HG03558 (cell line): Measurements from ENCODE around the gene UBE2J2.

Source experiments
- ATAC-seq: cut with Tn5 transposase; IDR thresholded peaks from one replicate; pipeline ENCODE4 v1.9.1; 2021; ENCODE audit warnings: moderate number of reproducible peaks; ENCODE audit not compliant: unreplicated experiment; ENCODE audit errors: extremely low read depth

UBE2J2 gene

GRCh38 chr1:1296070-1297061 lies 22.7 kb upstream of the UBE2J2 start:
- no peak for ATAC-seq

- ATAC-seq = no peak
Observed at GRCh38 chr1:1295154-1295923, 21.7 kb upstream of the UBE2J2 start.

DNA sequence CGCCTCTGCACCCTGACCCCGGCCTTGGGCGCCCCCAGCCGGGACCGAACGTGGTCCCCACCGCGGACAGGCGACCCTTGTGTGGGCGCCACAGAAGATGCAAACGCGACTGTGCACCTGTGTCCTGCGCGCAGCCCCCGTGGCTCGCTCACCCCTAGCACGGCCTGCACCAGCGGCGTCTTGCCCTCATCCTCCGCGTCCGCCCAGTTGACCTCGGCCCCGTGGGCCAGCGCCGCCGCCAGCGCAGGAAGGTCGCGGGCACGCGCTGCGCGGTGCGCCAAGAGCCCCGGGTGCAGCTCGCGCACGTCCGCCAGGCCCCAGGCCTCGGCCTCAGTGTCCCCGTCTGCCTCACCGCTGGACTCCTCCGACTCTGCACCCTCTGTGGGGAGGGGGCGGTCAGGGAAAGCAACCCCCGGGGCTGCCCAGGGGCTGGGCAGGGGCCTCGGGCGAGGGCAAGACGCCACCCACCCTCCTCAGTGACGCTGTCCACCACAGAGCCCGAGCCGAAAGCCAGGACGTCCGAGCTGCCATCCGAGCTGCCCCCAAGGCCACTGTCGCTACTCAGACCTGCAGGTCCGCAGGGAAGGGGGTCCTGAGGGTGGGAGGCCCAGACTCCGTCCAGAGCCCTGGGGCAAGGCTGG lies 20.7 kb upstream of the UBE2J2 start:
- ATAC-seq = no peak

DNA sequence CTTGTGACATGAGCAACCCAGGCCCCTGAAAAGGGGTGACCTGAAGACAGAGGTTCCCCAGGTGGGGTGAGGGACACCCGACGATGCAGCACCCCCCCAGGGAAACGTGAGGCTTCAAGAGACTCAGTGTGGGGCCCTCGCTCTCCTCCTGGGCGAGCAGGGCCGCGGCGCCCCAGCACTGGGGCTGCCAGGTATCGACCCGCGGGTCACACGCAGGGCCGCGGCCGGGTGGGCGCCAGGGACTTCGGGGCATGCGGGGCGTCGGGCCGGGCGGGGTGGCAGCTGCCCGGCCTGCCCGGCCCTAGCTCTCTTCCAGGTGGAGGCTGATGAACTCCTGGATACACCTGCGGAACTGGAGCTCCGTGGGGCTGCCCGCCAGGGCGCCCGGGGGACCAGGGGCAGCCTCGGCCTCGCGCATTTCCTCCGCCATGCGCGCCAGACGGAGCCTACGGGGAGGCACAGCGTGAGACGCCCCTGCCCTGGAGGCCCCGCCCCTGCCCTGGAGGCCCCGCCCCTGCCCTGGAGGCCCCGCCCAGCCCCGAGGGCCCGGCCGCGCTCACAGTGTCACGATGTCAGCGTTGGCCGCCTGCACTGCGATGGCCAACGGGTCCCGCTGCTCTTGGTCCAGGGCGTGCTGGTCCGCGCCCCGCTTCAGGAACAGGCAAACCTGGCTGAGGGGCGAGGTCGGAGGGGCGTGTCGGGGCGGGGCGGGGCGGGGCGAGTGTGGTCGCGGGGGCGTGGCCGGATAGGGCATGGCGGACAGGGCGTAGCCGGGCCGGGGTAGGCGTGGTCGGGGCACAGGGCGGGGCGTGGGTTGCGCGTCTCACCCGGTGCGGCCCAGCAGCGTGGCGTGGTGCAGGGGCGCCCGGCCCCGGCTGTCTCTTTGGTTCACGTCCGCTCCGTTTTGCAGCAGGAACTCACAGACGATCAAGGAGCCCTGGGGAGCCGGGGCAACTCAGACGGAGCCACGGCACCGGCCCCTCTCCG lies 19.9 kb upstream of the UBE2J2 start:
- ATAC-seq = no peak

DNA sequence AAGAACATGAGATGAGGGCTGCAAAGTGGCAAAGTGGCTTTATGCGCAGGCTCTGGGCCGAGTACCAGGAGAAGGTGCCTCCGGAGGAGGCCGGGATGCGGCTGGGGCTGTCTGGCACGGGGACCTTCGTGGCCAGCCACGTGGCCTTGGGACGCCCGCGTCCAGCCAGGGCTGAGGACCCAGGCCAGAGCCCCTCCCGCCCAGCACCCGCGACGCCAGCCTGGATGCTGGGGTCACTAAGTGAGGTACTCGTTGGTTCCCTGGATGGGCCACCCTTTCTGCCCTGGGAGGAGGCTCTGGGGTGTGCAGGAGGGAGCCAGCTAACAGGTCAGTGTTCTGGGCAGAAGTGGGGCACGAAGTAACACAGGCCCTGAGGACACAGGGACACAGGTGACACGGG lies 19.2 kb upstream of the UBE2J2 start:
- ATAC-seq = no peak

DNA sequence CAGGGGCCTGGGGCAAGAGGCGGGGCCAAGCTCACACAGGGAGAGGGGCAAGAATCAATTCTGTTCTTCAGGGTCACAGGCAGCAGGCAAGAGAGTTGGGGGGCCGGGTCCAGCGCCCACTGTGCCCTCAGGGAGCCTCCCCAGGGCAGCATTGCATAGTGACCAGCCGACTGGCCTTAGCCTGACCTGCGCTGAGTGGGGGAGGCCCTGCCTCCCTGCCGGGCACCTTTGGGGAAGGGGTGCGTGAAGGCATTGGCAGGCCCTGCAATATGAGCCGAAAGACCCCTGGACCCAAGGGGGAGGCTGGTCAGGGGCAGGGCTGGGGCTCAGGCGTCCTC lies 18.8 kb upstream of the UBE2J2 start:
- no peak for ATAC-seq

GRCh38 chr1:1291548-1292441 lies 18.1 kb upstream of the UBE2J2 start:
- ATAC-seq = no peak

GRCh38 chr1:1291023-1291528 lies 17.4 kb upstream of the UBE2J2 start:
- ATAC-seq = no peak

DNA sequence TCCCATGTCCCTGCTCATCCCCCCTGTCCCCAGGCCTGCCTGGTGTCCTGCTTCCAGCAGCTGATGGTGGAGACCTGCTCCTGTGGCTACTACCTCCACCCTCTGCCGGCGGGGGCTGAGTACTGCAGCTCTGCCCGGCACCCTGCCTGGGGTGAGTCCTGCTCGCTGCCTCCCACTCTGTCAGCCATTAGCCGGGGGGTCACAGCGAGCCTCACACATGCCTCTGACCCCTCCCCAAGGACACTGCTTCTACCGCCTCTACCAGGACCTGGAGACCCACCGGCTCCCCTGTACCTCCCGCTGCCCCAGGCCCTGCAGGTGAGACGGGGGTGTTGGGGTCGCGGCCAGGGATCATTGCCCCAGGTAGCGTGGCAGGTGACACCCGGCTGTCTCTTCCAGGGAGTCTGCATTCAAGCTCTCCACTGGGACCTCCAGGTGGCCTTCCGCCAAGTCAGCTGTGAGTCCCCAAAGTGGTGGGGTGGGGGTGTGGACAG lies 16.6 kb upstream of the UBE2J2 start:
- no peak for ATAC-seq

DNA sequence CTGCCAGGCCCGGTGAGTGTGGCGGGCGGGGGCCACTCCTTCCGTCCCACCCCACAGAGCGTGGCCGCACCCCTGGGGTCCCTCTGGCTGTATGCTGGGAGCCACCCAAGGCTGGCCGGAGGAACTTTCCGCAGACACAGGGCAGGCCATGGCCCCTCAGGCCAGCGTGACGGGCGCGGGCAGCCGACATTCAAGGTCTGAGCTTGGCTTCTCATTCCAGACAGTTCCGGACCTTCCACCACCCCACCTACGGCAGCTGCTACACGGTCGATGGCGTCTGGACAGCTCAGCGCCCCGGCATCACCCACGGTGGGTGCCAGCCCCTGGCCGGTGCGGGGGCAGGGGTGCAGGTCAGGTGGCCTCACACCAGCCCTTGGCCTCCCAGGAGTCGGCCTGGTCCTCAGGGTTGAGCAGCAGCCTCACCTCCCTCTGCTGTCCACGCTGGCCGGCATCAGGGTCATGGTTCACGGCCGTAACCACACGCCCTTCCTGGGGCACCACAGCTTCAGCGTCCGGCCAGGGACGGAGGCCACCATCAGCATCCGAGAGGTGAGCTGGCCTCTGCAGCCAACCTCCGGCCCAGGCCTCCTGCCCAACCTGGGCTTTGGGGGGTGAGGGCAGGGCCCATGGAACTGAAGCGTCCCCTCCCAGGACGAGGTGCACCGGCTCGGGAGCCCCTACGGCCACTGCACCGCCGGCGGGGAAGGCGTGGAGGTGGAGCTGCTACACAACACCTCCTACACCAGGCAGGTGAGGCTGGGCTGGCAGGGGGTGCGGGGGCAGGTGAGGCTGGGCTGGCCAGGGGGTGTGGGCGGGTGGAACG lies 13.8 kb upstream of the UBE2J2 start:
- ATAC-seq = no peak

GRCh38 chr1:1286313-1287261 lies 12.9 kb upstream of the UBE2J2 start:
- ATAC-seq = no peak

DNA sequence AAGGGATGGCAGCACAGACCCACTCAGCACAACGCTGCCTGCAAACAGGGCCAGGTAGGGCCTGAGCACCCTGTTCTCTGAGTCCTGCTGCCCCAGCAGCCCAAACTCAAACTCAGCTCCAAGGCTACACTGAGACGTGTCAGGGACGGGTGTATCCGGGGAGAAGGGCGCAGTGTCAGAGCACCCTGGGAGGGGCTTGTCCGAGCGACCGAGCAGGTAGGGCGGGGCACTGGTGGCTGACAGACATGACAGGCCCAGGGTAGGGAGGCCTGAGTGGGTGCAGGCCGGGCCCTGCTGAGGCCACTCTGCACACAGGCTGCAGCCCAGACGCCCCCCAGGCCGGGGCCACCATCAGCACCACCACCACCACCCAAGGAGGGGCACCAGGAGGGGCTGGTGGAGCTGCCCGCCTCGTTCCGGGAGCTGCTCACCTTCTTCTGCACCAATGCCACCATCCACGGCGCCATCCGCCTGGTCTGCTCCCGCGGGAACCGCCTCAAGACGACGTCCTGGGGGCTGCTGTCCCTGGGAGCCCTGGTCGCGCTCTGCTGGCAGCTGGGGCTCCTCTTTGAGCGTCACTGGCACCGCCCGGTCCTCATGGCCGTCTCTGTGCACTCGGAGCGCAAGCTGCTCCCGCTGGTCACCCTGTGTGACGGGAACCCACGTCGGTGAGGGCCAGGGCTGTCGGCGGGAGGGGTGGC lies 12.1 kb upstream of the UBE2J2 start:
- ATAC-seq = no peak

- no peak for ATAC-seq
Observed at GRCh38 chr1:1285102-1285571, 11.5 kb upstream of the UBE2J2 start.

DNA sequence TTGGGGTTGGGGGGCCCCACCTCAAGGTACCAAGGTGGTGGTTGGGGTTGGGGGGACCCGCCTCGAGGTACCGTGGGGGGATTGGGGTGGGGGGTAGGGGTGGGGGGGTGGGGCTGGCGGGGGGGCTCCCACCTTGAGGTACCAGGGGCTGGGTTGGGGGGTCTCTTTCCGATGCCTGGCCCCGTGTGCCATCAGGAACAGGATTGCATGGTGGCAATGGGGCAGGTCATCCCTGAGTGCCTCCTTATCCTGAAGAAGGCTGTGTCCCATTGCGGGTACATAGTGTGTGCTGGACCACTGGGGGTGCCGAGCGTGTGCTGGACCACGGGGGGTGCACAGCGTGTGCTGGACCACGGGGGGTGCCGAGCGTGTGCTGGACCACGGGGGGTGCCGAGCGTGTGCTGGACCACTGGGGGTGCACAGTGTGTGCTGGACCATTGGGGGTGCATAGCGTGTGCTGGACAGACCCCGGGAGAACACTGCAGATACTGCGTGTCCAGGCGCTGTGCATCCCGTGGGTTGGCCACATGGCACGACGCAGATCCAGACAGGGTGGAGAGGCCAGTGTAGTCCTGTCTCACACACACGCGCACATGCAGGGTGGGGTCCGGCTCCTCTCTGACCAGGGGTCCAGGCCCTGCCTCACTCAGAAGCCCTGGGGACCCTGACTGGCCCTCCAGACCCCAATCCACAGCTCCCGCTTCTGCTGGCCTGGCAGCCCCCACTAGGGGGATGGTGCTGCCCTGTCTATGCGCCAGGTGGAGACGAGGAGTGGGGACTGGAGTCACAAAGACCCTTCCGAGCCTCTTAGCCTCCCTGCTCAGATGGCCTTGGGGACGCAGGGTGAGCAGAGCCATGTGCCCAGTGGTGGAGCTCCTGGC lies 10.8 kb upstream of the UBE2J2 start:
- no peak for ATAC-seq

DNA sequence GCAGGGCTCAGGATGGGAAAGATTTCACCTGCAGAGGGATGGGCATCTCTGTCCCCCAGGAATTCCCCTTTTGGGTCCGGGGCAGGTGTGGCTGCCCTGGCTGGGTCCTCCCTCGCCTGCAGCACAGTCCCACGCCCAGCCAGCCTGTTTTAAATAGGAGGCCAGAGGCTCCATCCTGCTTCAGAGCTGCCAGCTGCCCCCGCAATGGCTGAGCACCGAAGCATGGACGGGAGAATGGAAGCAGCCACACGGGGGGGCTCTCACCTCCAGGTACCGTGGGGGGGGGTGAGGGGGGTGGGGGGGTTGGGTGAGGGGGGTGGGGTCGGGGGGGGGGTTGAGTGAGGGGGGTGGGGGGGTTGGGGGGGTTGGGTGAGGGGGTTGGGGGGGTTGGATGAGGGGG lies 10.2 kb upstream of the UBE2J2 start:
- ATAC-seq = no peak
